ENCODE measurements around the gene C9orf72. TPM values are rescaled to one million over a fixed set of nuclear protein-coding genes. Genes with fewer than 3 reads are reported as not detected.

C9orf72 gene
- total and polyA plus RNA-seq, 9 of the 15 experiments (the other 6 are each of a cell fraction or from before 2014, with no cell fraction given) = 2.3 to 7.3 (median 4.1) TPM

- peak; percentile 26 to 52 (median 30) for DNase-seq (ENCODE audit: extremely low read depth in 1 of 4, low spot score in 3 of 4)
- H3K4me1 ChIP-seq (replicated peaks in 1 of 2; ENCODE audit: control insufficient read depth in 2 of 2, insufficient read depth in 2 of 2, low read length in 2 of 2) = peaks cover 3 to 8% of the 10 kb centered on the region in 2 experiments; a peak in 4 of 5 replicates
- H2AFZ ChIP-seq (ENCODE audit: low read depth, low read length) = no peak overlapping the region
- TSS peak; percentile 32 for BruUV-seq (replicated peaks)
- peak overlapping the region; percentile 75 for H3K4me2 ChIP-seq (ENCODE audit: insufficient read depth, low read length)
- 9% methylated on average over 4 of the region's 25 CpGs for WGBS (ENCODE audit: insufficient coverage, low coverage, missing lambda C conversion rate)
- CTCF ChIA-PET (ENCODE audit: low intra/inter-chr PET ratio) = no interaction called here
- H3K36me3 ChIP-seq (ENCODE audit: control insufficient read depth, insufficient read depth, low read length) = peaks cover 9% of the 10 kb centered on the region; the same call in 1 of the 3 replicates
- no peak for TF ChIP-seq SIRT6 (IDR thresholded peaks at IDR 0.05; ENCODE audit: low read depth, low read length)
- no peak for TF ChIP-seq KLF13 (tag; IDR thresholded peaks at IDR 0.05; ENCODE audit: borderline replicate concordance, low read depth)
- TF ChIP-seq CREM (IDR thresholded peaks at IDR 0.05; ENCODE audit: low read depth) = peak; percentile 6; the same call in 1 of the 2 replicates
- TF ChIP-seq CREBBP (IDR thresholded peaks at IDR 0.05; ENCODE audit: low read depth, low read length) = no peak
- TF ChIP-seq, protein P1, sequence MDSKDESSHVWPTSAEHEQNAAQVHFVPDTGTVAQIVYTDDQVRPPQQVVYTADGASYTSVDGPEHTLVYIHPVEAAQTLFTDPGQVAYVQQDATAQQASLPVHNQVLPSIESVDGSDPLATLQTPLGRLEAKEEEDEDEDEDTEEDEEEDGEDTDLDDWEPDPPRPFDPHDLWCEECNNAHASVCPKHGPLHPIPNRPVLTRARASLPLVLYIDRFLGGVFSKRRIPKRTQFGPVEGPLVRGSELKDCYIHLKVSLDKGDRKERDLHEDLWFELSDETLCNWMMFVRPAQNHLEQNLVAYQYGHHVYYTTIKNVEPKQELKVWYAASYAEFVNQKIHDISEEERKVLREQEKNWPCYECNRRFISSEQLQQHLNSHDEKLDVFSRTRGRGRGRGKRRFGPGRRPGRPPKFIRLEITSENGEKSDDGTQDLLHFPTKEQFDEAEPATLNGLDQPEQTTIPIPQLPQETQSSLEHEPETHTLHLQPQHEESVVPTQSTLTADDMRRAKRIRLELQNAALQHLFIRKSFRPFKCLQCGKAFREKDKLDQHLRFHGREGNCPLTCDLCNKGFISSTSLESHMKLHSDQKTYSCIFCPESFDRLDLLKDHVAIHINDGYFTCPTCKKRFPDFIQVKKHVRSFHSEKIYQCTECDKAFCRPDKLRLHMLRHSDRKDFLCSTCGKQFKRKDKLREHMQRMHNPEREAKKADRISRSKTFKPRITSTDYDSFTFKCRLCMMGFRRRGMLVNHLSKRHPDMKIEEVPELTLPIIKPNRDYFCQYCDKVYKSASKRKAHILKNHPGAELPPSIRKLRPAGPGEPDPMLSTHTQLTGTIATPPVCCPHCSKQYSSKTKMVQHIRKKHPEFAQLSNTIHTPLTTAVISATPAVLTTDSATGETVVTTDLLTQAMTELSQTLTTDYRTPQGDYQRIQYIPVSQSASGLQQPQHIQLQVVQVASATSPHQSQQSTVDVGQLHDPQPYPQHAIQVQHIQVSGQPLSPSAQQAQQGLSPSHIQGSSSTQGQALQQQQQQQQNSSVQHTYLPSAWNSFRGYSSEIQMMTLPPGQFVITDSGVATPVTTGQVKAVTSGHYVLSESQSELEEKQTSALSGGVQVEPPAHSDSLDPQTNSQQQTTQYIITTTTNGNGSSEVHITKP (IDR thresholded peaks at IDR 0.05; ENCODE audit: partially characterized antibody) = peak; percentile 37
- TF ChIP-seq, protein P2, sequence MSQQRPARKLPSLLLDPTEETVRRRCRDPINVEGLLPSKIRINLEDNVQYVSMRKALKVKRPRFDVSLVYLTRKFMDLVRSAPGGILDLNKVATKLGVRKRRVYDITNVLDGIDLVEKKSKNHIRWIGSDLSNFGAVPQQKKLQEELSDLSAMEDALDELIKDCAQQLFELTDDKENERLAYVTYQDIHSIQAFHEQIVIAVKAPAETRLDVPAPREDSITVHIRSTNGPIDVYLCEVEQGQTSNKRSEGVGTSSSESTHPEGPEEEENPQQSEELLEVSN (IDR thresholded peaks at IDR 0.05; ENCODE audit: borderline replicate concordance in 1 of 2, extremely low read depth in 1 of 2, insufficient read depth in 1 of 2, insufficient read length in 1 of 2, low read depth in 1 of 2, low read length in 1 of 2, poor library complexity in 1 of 2, severe bottlenecking in 1 of 2) = peak in 1 of 2 experiments; percentile 46
- in situ Hi-C loops (cut with MboI) (loop anchor here (10.0 kb wide), 1 partner anchor 74 kb away; no protein-coding TSS in a partner anchor), intact Hi-C loops (cut with micrococcal nuclease) (loop anchor here (5.0 kb wide), 1 partner anchor 67 kb away; no protein-coding TSS in a partner anchor)
- ATAC-seq = peak; percentile 77
- no peak for FAIRE-seq
- no peaks in the 10 kb centered on the region for H3K27me3 ChIP-seq (ENCODE audit: control insufficient read depth in 2 of 2, insufficient read depth in 2 of 2, low read length in 2 of 2)
- H3K27ac ChIP-seq (ENCODE audit: extremely low read depth, low read depth, low read length) = peak overlapping the region; percentile 75
- peak overlapping the region; percentile 64 to 91 for H3K9ac ChIP-seq (ENCODE audit: insufficient read depth in 1 of 2, low read depth in 2 of 2, low read length in 2 of 2)
- H4K20me1 ChIP-seq (replicated peaks; ENCODE audit: control insufficient read depth, insufficient read depth, low read length) = no peaks in the 10 kb centered on the region
- H3K9me3 ChIP-seq (replicated peaks; ENCODE audit: control insufficient read depth, insufficient read depth, low read depth, low read length) = no peaks in the 10 kb centered on the region
- peaks cover 63% of the 10 kb centered on the region for H3K79me2 ChIP-seq (ENCODE audit: control insufficient read depth, insufficient read depth, low read length)
- POLR2A ChIA-PET = no interaction called here
- no peaks in the 10 kb centered on the region for H3K9me1 ChIP-seq (ENCODE audit: control insufficient read depth, insufficient read depth, low read length)
- H3K4me3 ChIP-seq = peak overlapping the region; percentile 60
These were observed 44.4 kb downstream of the C9orf72 start for GRCh38 chr9:27528886-27529315.

All from K562 (cell line).